ENCODE results near the gene COL28A1.
"Not testable (repeated sequence)": the region's sequence is repeated elsewhere in the genome, so short reads cannot be mapped to it uniquely, and the experiment has no call there.

The COL28A1 gene

GRCh38 chr7:7517754-7518153, 17.9 kb downstream of the COL28A1 start:
- DNase-seq, result no peak

GRCh38 chr7:7516662-7517061, 19.0 kb downstream of the COL28A1 start:
- DNase-seq, result no peak

- no peak for DNase-seq
Observed at GRCh38 chr7:7516156-7516555, 19.5 kb downstream of the COL28A1 start.

- no peak for DNase-seq
Observed at GRCh38 chr7:7512861-7513597, 22.6 kb downstream of the COL28A1 start.

- DNase-seq, result no peak
Observed at GRCh38 chr7:7510794-7511193, 24.9 kb downstream of the COL28A1 start.

- DNase-seq, result peak; percentile 19
Observed at GRCh38 chr7:7505915-7506314, 29.8 kb downstream of the COL28A1 start.

- no peak for DNase-seq
Observed at GRCh38 chr7:7504910-7505704, 30.6 kb downstream of the COL28A1 start.

- DNase-seq, result no peak
Observed at GRCh38 chr7:7499892-7500291, 35.8 kb downstream of the COL28A1 start.

GRCh38 chr7:7498856-7499255, 36.8 kb downstream of the COL28A1 start:
- DNase-seq, result no peak

GRCh38 chr7:7496311-7496710, 39.4 kb downstream of the COL28A1 start:
- DNase-seq, result no peak

GRCh38 chr7:7495171-7495570, 40.5 kb downstream of the COL28A1 start:
- DNase-seq, result no peak

- no peak for DNase-seq
Observed at GRCh38 chr7:7491044-7491443, 44.6 kb downstream of the COL28A1 start.

GRCh38 chr7:7490003-7490402, 45.7 kb downstream of the COL28A1 start:
- DNase-seq, result no peak

GRCh38 chr7:7489546-7489945, 46.1 kb downstream of the COL28A1 start:
- DNase-seq, result no peak

GRCh38 chr7:7486362-7486761, 49.3 kb downstream of the COL28A1 start:
- no peak for DNase-seq

GRCh38 chr7:7484072-7484471, 51.6 kb downstream of the COL28A1 start:
- DNase-seq, result no peak

GRCh38 chr7:7481802-7482201, 53.9 kb downstream of the COL28A1 start:
- no peak for DNase-seq

GRCh38 chr7:7479275-7479805, 56.3 kb downstream of the COL28A1 start:
- DNase-seq, result no peak

GRCh38 chr7:7478569-7478968, 57.1 kb downstream of the COL28A1 start:
- DNase-seq, result no peak

- DNase-seq, result not testable (repeated sequence)
Observed at GRCh38 chr7:7477641-7478040, 58.0 kb downstream of the COL28A1 start.

GRCh38 chr7:7476381-7476780, 59.3 kb downstream of the COL28A1 start:
- no peak for DNase-seq

GRCh38 chr7:7475601-7476000, 60.1 kb downstream of the COL28A1 start:
- no peak for DNase-seq

GRCh38 chr7:7474436-7474835, 61.2 kb downstream of the COL28A1 start:
- DNase-seq, result no peak

Measured in fibroblast of skin of back (primary cell).